HEK293T (cell line): ENCODE results near the gene GRAMD1B.

Experiments used
- CTCF ChIA-PET: fragments of 350-600 bp; formaldehyde crosslinking; extraction: SDS; loops from one replicate; lab custom pipeline; 2021; ENCODE audit warnings: antibody characterized with exemption, inconsistent platforms; lab: Yijun Ruan, JAX
- POLR2A ChIA-PET: fragments of 350-600 bp; formaldehyde crosslinking; extraction: SDS; loops from one replicate; lab custom pipeline; 2020; ENCODE audit warnings: antibody characterized with exemption, inconsistent platforms; lab: Yijun Ruan, JAX
- DNase-seq: peaks from one replicate; pipeline ENCODE4 v3.0.0; 2012; ENCODE audit warnings: mixed read lengths; ENCODE audit errors: extremely low spot score
- ARNT ChIP-seq: fragments of 450-650 bp; IDR thresholded peaks from 2 replicates; pipeline ENCODE4 v1.6.1; 2017; ENCODE audit warnings: mild to moderate bottlenecking
- BHLHE40 ChIP-seq: fragments of 450-650 bp; IDR thresholded peaks from 2 replicates; pipeline ENCODE4 v1.6.1; 2016; ENCODE audit warnings: mild to moderate bottlenecking, moderate library complexity, borderline replicate concordance
- CTBP1 ChIP-seq: fragments of 450-650 bp; IDR thresholded peaks from 2 replicates; pipeline ENCODE4 v1.6.1; 2016; ENCODE audit warnings: borderline replicate concordance
- ELF4 ChIP-seq: fragments of 450-650 bp; IDR thresholded peaks from 2 replicates; pipeline ENCODE4 v1.6.1; 2017; ENCODE audit warnings: antibody characterized with exemption
- FOXA1 ChIP-seq: fragments of 450-650 bp; IDR thresholded peaks from 2 replicates; pipeline ENCODE4 v1.6.1; 2016; ENCODE audit warnings: mild to moderate bottlenecking
- FOXK2 ChIP-seq: fragments of 450-650 bp; IDR thresholded peaks from 2 replicates; pipeline ENCODE4 v1.6.1; 2016; ENCODE audit warnings: mild to moderate bottlenecking
- FOXM1 ChIP-seq: fragments of 450-650 bp; IDR thresholded peaks from 2 replicates; pipeline ENCODE4 v1.6.1; 2017; ENCODE audit warnings: mild to moderate bottlenecking, borderline replicate concordance
- HDGF ChIP-seq: fragments of 450-650 bp; IDR thresholded peaks from 2 replicates; pipeline ENCODE4 v1.6.1; 2017; ENCODE audit warnings: antibody characterized with exemption, borderline replicate concordance
- L3MBTL2 ChIP-seq: fragments of 450-650 bp; conservative IDR thresholded peaks from 2 replicates; pipeline ENCODE4 v1.6.1; 2016; ENCODE audit warnings: mild to moderate bottlenecking
- LEF1 ChIP-seq: fragments of 450-650 bp; IDR thresholded peaks from 2 replicates; pipeline ENCODE4 v1.6.1; 2017; ENCODE audit warnings: mild to moderate bottlenecking, borderline replicate concordance
- NFRKB ChIP-seq: fragments of 450-650 bp; IDR thresholded peaks from 2 replicates; pipeline ENCODE4 v1.6.1; 2016; ENCODE audit warnings: mild to moderate bottlenecking, moderate library complexity
- SP1 ChIP-seq: fragments of 450-650 bp; IDR thresholded peaks from 2 replicates; pipeline ENCODE4 v1.6.1; 2017
- SUZ12 ChIP-seq: fragments of 450-650 bp; IDR thresholded peaks from 2 replicates; pipeline ENCODE4 v1.6.1; 2016; ENCODE audit warnings: mild to moderate bottlenecking
- TARDBP ChIP-seq: fragments of 450-650 bp; IDR thresholded peaks from 2 replicates; pipeline ENCODE4 v1.6.1; 2016
- ZNF384 ChIP-seq: fragments of 450-650 bp; IDR thresholded peaks from 2 replicates; pipeline ENCODE4 v1.6.1; 2016
- TF ChIP-seq, protein P1 (sequence below): fragments of 450-650 bp; IDR thresholded peaks from 2 replicates; pipeline ENCODE4 v1.6.1; 2016

The GRAMD1B gene

DNA sequence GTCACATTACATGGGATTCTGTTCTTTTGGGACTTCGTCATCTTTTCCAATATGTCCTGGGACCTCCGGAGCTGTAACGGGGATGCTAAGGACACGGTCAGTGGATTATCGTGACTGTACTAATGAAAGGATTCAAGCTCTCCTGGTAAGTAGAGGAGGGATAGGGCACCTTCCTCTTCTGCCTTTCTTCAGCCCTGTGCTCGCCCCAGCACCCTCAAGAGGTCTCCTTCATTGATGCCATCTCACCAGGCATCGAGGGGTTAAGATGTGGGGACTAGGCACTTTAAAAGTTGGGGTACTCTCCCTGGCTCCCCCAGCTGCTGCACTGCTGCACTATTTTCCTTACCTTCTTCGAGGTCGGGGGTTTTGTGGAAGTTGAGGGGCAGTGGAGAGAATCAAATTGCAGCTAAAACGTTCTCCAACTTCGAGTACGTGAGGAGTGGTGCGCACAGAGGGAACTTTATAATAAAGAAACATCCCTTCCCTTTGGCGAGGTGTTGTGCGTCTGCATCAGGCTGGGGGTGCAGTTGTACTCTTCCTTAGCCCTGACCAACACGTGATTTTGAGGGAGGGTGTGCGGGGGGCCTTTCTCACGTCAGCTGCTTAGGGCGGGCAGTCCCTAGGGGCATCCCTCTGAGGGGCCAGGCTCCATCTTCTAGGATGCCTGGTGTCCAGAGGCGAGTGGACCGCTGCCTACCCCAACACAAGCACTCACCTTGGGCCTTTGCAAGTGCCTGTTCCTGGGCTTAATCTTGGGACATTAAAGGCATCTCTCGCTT, 96.1 kb downstream of the GRAMD1B start:
- TF ChIP-seq FOXM1 = no peak
- TF ChIP-seq ZNF384 = no peak
- TF ChIP-seq NFRKB = no peak
- TF ChIP-seq CTBP1 = no peak
- TF ChIP-seq ARNT = no peak
- TF ChIP-seq FOXA1 = no peak
- TF ChIP-seq SUZ12 = no peak
- TF ChIP-seq FOXK2 = no peak
- TF ChIP-seq LEF1 = no peak
- TF ChIP-seq BHLHE40 = no peak
- TF ChIP-seq, protein P1, sequence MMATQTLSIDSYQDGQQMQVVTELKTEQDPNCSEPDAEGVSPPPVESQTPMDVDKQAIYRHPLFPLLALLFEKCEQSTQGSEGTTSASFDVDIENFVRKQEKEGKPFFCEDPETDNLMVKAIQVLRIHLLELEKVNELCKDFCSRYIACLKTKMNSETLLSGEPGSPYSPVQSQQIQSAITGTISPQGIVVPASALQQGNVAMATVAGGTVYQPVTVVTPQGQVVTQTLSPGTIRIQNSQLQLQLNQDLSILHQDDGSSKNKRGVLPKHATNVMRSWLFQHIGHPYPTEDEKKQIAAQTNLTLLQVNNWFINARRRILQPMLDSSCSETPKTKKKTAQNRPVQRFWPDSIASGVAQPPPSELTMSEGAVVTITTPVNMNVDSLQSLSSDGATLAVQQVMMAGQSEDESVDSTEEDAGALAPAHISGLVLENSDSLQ = no peak
- ChIA-PET CTCF (interaction anchor here (0.6 to 1.7 kb wide), 3 partner anchors 15 to 51 kb away, joined by 3 to 5 read pairs (median 3); no protein-coding TSS in a partner anchor), POLR2A (no interaction called here)
- no peak for DNase-seq

DNA sequence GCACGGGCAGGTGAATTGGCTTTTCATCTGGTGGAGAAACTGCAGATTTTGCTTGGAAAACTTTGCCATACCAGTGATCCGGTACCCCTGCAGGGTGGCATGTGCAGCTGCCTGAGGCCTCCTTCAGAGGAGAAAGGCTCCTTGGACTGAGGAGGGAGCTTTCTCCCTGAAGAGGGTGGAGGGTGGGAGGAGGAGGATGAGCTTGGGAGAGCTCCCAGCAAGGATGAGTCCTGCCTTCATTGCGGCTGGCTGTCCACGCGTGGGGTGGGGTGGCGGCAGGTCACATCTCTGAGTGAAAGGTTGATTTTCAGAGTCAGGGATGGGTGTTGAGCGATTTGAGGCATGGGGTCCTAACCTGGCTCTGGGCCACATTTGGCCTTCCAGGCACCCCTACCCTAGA, 96.8 kb downstream of the GRAMD1B start:
- TF ChIP-seq FOXM1 = no peak
- no peak for TF ChIP-seq L3MBTL2
- no peak for TF ChIP-seq BHLHE40
- TF ChIP-seq SUZ12 = no peak
- CTCF ChIA-PET = interaction anchor here (0.7 kb wide), 1 partner anchor 54 kb away, joined by 3 read pairs; no protein-coding TSS in a partner anchor
- DNase-seq = no peak
- POLR2A ChIA-PET = no interaction called here

DNA sequence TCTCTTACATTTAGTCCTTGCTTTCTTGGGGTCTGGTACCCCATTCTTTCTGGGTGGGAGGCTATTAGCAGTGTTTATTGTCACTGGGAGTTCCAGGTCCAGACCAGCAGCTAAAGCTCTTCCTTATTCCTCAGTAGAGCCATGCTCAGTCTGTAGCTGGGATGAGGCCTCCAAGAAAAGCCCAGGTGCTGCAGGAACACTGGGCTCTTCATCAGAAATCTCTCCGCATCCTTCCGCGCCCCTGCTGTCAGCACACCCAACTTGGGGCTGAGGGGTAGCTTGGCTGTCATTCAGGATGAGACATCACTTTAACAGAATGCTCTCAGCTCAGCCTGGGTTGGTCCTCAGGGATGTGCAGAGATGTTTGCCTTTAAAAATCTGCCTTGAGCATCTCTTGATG, 97.5 kb downstream of the GRAMD1B start:
- ChIA-PET CTCF (interaction anchor here (0.7 kb wide), 1 partner anchor 53 kb away, joined by 3 read pairs; no protein-coding TSS in a partner anchor), POLR2A (no interaction called here)
- no peak for DNase-seq
- TF ChIP-seq, protein P1 = no peak
- TF ChIP-seq ZNF384 = no peak
- no peak for TF ChIP-seq SUZ12
- TF ChIP-seq FOXA1 = no peak
- no peak for TF ChIP-seq FOXK2
- TF ChIP-seq NFRKB = no peak
- no peak for TF ChIP-seq ELF4
- TF ChIP-seq LEF1 = no peak
- no peak for TF ChIP-seq CTBP1
- no peak for TF ChIP-seq ARNT
- no peak for TF ChIP-seq SP1
- no peak for TF ChIP-seq BHLHE40
- no peak for TF ChIP-seq TARDBP
- TF ChIP-seq L3MBTL2 = no peak
- TF ChIP-seq FOXM1 = no peak
- no peak for TF ChIP-seq HDGF

DNA sequence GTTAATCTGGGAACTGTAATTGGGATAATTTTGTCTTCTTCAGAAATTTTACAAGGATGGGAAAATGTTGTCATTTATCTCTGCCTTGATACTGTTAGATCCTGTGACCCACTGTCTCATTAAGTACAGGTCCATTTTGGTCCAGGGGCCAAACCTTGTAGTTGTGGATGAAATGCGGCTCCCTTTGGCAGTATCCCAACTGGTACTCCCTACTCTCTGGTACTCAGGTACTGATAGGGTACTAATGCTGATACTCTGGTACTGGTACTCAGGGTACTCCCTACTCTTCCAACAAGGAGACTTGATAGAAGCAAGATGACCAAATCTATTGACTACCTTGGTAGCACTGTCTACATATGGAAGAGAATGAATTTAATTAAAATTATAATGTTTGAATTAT, 97.9 kb downstream of the GRAMD1B start:
- no peak for TF ChIP-seq ELF4
- no peak for TF ChIP-seq NFRKB
- TF ChIP-seq TARDBP = no peak
- CTCF ChIA-PET = no interaction called here
- DNase-seq = no peak
- POLR2A ChIA-PET = no interaction called here

DNA sequence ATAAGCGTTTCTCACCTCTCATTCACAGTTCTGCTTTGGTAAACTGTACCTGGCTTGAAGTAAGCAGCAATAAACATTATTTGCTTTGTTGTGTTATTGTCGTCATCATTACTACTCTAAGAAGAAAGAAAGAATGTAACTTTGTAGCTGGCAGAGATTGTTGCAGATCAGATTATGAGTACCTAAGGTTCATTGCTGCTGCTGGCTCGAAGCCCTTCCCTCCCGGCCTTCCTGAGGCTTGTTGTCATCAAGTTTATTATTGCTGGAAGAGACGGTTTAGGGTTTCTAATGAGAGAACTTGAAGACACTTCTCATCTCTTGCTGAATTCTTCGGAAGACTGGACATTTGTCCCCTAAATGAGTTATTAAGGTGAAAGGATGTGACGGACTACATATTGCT, 101.3 kb downstream of the GRAMD1B start:
- no peak for DNase-seq
- CTCF ChIA-PET = interaction anchor here (0.6 to 1.6 kb wide), 3 partner anchors 22 to 270 kb away, joined by 3 to 6 read pairs (median 3); no protein-coding TSS in a partner anchor
- TF ChIP-seq TARDBP (no peak), HDGF (no peak), CTBP1 (no peak), SP1 (no peak), FOXM1 (no peak), FOXA1 (no peak), SUZ12 (no peak), BHLHE40 (no peak), NFRKB (no peak), ARNT (no peak), ELF4 (no peak), ZNF384 (no peak), FOXK2 (no peak), LEF1 (no peak)
- TF ChIP-seq, protein P1 = no peak
- POLR2A ChIA-PET = no interaction called here

DNA sequence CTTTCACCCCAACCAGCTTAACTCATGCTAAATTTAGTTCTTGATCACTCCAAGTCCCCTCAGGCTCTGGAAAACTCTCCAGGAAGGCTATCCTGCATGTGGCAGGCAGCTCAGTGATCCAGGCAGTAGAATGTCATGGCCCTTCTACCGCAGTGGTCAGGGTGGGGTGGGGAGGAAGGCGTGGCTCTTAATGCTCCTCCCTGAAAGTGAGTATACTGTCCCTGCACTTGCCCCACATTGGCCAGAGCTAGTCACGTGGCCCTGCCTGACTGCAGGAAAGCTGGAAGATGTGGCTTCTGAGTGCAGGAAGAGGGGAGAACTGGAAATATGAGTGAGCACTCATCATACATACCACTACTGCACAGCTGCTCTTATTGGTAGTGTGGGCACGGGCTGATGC, 102.1 kb downstream of the GRAMD1B start:
- DNase-seq = no peak
- ChIA-PET CTCF (interaction anchor here (1.1 kb wide), 1 partner anchor 23 kb away, joined by 3 read pairs; no protein-coding TSS in a partner anchor), POLR2A (no interaction called here)
- TF ChIP-seq HDGF = no peak
- no peak for TF ChIP-seq CTBP1
- TF ChIP-seq LEF1 = no peak
- TF ChIP-seq SUZ12 = no peak
- no peak for TF ChIP-seq FOXK2
- TF ChIP-seq L3MBTL2 = no peak
- no peak for TF ChIP-seq ELF4
- TF ChIP-seq FOXM1 = no peak
- TF ChIP-seq, protein P1 = no peak
- TF ChIP-seq ARNT = no peak
- no peak for TF ChIP-seq SP1
- no peak for TF ChIP-seq ZNF384
- TF ChIP-seq FOXA1 = no peak
- TF ChIP-seq TARDBP = no peak
- no peak for TF ChIP-seq NFRKB
- TF ChIP-seq BHLHE40 = no peak
